Neural crest cell (in vitro differentiated cells): Measurements from ENCODE around the gene CLASP1. TPM values are rescaled to one million over a fixed set of nuclear protein-coding genes. Genes with fewer than 3 reads are reported as not detected.
A peak's percentile ranks its signal among the peaks of the same experiment; 100 is the strongest.

ENCODE experiments used
- DNase-seq: peaks from one replicate; pipeline ENCODE4 v3.0.0; 2021; ENCODE audit warnings: low read depth, mixed read lengths, low spot score
- H3K27ac Mint-ChIP-seq: one replicate; pipeline ENCODE4 v1.8.0; 2021; ENCODE audit warnings: mild to moderate bottlenecking, mixed read lengths; ENCODE audit not compliant: unreplicated experiment
- H3K27me3 Mint-ChIP-seq: 2 replicates; pipeline ENCODE4 v1.8.0; 2021; ENCODE audit warnings: low read depth, mild to moderate bottlenecking, mixed read lengths
- H3K36me3 Mint-ChIP-seq: 2 replicates; pipeline ENCODE4 v1.8.0; 2021; ENCODE audit warnings: low read depth, mild to moderate bottlenecking, mixed read lengths
- H3K4me1 Mint-ChIP-seq: 2 replicates; pipeline ENCODE4 v1.8.0; 2021; ENCODE audit warnings: mixed read lengths
- H3K4me3 Mint-ChIP-seq: one replicate; pipeline ENCODE4 v1.8.0; 2021; ENCODE audit warnings: mild to moderate bottlenecking, mixed read lengths
- H3K9me3 Mint-ChIP-seq: 2 replicates; pipeline ENCODE4 v1.8.0; 2021; ENCODE audit warnings: mixed read lengths
- long read RNA-seq: library from polyadenylated mRNA; unstranded; transcript quantifications from one replicate; pipeline ENCODE4 v2.0.0, GENCODE V29; 2020
- total RNA-seq: library from RNA; stranded (reverse); gene quantifications from 2 replicates; pipeline ENCODE4 v1.2.1, GENCODE V29; 2021
- TF ChIP-seq, protein P1 (sequence below): fragments of 200-600 bp; sonication (generic); conservative IDR thresholded peaks from 2 replicates; pipeline ENCODE4 v1.5.0; 2021; ENCODE audit warnings: antibody characterized with exemption, mild to moderate bottlenecking

CLASP1 gene
- total RNA-seq, result 85.7 and 95.8 TPM in 2 replicates
- long read RNA-seq, partial matches to known transcripts, result 15 of 24 reads
- long read RNA-seq, other reads (novel, unspliced or antisense), result 9 of 24 reads

DNA sequence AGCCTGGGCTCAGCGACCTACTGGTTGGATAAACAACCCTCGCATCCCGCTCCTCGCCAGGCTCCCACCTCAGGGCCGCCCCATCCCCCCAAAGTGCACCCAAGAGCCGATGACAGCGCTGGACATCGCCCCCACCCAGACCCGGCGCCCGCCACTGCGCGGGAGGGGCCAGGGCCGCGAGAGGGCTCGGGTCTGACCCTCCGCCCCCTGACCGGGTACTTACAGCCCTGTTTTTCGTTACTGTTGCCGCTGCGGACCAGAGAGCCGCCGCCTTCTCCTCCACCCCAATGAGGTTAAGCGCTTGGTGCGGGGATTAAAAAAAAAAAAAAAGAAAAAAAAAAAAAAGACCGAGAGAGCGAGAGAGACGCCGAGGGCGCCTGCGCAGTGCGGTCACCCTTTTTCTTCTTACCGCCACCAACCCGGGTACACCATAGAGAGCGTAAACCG lies at the start of gene CLASP1:
CLASP1 (minus strand) TSS at position 314 of the 447 bp plus-strand sequence. CDS start 43,567 bp downstream, outside the sequence.
- H3K9me3 Mint-ChIP-seq, result no peaks in the 10 kb centered on the region
- H3K4me1 Mint-ChIP-seq, result peaks cover 35% of the 10 kb centered on the region
- H3K36me3 Mint-ChIP-seq, result no peaks in the 10 kb centered on the region
- TF ChIP-seq, protein P1, sequence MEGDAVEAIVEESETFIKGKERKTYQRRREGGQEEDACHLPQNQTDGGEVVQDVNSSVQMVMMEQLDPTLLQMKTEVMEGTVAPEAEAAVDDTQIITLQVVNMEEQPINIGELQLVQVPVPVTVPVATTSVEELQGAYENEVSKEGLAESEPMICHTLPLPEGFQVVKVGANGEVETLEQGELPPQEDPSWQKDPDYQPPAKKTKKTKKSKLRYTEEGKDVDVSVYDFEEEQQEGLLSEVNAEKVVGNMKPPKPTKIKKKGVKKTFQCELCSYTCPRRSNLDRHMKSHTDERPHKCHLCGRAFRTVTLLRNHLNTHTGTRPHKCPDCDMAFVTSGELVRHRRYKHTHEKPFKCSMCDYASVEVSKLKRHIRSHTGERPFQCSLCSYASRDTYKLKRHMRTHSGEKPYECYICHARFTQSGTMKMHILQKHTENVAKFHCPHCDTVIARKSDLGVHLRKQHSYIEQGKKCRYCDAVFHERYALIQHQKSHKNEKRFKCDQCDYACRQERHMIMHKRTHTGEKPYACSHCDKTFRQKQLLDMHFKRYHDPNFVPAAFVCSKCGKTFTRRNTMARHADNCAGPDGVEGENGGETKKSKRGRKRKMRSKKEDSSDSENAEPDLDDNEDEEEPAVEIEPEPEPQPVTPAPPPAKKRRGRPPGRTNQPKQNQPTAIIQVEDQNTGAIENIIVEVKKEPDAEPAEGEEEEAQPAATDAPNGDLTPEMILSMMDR, result no peak
- H3K27me3 Mint-ChIP-seq, result no peaks in the 10 kb centered on the region
- DNase-seq, result no peak
- peak within 1 kb of the TSS; percentile 96 for H3K4me3 Mint-ChIP-seq
- peak within 1 kb of the TSS; percentile 98 for H3K27ac Mint-ChIP-seq

DNA sequence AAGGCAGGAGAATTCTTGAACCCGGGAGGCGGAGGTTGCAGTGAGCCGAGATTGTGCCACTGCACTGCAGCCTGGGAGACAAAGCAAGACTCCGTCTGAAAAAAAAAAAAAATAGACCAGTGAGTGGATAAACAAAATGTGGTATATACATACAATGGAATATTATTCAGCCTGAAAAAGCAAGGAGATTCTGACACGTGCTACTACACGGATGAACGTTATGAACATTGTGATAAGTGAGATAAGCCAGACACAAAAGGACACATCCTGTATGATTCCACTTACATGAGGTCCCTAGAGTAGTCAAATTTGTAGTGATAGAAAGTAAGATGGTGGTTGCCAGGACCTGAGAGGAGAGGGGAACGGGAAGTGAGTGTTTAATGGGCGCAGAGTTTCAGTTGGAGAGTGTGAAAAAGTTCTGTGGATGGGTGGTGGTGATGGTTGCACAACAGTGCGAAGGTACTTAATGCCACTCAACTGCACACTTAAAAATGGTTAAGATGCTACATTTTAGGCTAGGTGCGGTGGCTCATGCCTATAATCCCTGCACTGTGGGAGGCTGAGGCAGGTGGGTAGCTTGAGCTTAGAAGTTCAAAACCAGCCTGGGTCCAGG lies 49.2 kb upstream of the CLASP1 start:
- H3K9me3 Mint-ChIP-seq, result no peaks in the 10 kb centered on the region
- H3K27ac Mint-ChIP-seq, result no peak overlapping the region
- H3K4me1 Mint-ChIP-seq, result peaks cover 9% of the 10 kb centered on the region
- TF ChIP-seq, protein P1, result no peak
- DNase-seq, result no peak
- no peaks in the 10 kb centered on the region for H3K27me3 Mint-ChIP-seq
- no peaks in the 10 kb centered on the region for H3K36me3 Mint-ChIP-seq
- H3K4me3 Mint-ChIP-seq, result no peak overlapping the region

DNA sequence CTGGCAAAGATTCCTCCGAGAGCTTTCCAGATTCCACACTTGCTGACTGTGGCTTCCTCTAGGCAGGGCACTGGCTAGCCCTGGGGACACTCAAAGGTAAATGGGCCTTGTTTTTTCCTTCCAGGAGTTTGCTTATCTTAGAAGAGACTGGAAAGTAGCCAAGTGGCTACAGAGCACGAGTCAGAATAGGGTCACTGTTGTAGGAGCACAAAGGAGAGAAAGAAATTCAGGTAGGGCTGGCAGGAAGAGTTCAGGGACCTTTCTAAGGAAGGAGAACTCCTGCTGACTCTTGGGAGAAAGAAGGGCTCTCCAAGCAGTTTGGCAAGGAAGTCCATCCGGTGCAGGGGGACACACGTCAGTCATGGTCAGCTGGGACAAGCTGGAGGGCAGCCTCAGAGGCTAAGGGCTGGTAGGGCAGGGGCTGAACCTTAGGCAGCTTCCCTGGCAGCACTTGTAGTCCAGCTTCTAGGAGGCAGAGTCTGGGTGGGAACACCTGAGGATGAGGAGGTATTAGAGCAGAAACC lies 47.9 kb upstream of the CLASP1 start:
- Mint-ChIP-seq H3K36me3 (no peaks in the 10 kb centered on the region), H3K9me3 (no peaks in the 10 kb centered on the region), H3K27ac (no peak overlapping the region), H3K4me1 (peaks cover 9% of the 10 kb centered on the region), H3K4me3 (no peak overlapping the region), H3K27me3 (no peaks in the 10 kb centered on the region)
- DNase-seq, result no peak
- TF ChIP-seq, protein P1, result no peak

DNA sequence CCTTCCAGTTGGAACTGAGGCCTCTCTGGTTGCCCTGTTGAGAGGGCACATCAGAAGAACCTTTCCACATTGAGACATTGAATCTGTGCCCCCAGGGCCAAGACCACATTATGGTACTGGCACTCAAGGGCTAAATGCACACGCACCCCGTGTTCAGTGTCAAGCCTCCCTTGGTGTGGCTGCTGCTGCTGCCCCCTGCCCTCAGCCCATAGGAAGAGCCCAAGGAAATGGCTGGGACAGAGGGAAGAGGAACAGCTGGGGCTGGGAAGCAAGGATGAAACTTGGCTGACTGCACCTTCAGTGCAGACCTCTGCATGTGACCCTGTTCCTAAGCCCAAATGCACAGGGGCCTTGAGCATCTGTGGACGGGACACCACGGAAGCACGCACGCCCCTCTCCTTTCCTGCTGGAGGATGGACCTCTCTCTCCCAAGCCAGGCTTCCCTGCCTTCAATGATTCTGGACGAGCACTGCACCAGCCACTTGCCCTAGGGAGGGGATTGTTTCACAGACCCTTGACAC lies 47.2 kb upstream of the CLASP1 start:
- no peaks in the 10 kb centered on the region for H3K36me3 Mint-ChIP-seq
- DNase-seq, result no peak
- H3K27ac Mint-ChIP-seq, result no peak overlapping the region
- H3K4me1 Mint-ChIP-seq, result peaks cover 9% of the 10 kb centered on the region
- H3K4me3 Mint-ChIP-seq, result no peak overlapping the region
- H3K27me3 Mint-ChIP-seq, result no peaks in the 10 kb centered on the region
- H3K9me3 Mint-ChIP-seq, result no peaks in the 10 kb centered on the region
- TF ChIP-seq, protein P1, result no peak

DNA sequence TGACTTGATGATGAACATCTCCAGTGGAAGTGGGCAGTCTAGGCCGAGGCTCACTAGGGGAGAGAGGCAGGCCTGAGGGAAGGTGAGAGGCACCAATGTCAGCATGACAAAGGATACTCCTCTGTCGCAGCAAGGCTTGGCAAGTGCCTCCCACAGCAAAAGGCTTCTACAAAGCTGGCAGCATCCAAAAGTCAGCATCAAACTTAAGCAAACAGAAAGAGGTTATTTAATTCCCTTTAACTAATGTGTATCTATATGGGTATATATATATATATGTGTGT lies 45.8 kb upstream of the CLASP1 start:
- H3K27ac Mint-ChIP-seq, result no peak overlapping the region
- TF ChIP-seq, protein P1, result no peak

More for the DNA sequence above, 45.8 kb upstream of the CLASP1 start:
- Mint-ChIP-seq H3K4me1 (peaks cover 6% of the 10 kb centered on the region), H3K36me3 (no peaks in the 10 kb centered on the region), H3K9me3 (no peaks in the 10 kb centered on the region), H3K27me3 (no peaks in the 10 kb centered on the region), H3K4me3 (no peak overlapping the region)
- DNase-seq, result no peak
